GM12878 (cell line): ENCODE results near the gene BBS1. TPM values are rescaled to one million over a fixed set of nuclear protein-coding genes. Genes with fewer than 3 reads are reported as not detected.
A peak's percentile ranks its signal among the peaks of the same experiment; 100 is the strongest.

Experiments used
- BHLHE40 ChIP-seq, 2 experiments: fragments of 450-650 bp in 1 of 2; IDR thresholded peaks; 2 replicates each; pipeline ENCODE4 v1.6.1; 2011 to 2017; ENCODE audit warnings: low read depth in 2 of 2, borderline replicate concordance in 1 of 2, improper control_type of control experiment in 1 of 2, low read length in 1 of 2, mild to moderate bottlenecking in 1 of 2
- CEBPZ ChIP-seq: fragments of 150-350 bp; IDR thresholded peaks from 2 replicates; pipeline ENCODE4 v1.6.1; 2016; ENCODE audit warnings: low read depth, low read length
- CHD2 ChIP-seq: IDR thresholded peaks from 2 replicates; pipeline ENCODE4 v1.6.1; 2011; ENCODE audit warnings: low read depth, low read length, improper control_type of control experiment, borderline replicate concordance
- EED ChIP-seq: sonication (generic); IDR thresholded peaks from 2 replicates; pipeline ENCODE4 v1.6.1; 2016; ENCODE audit warnings: antibody characterized with exemption, low read depth
- IRF4 ChIP-seq: IDR thresholded peaks from 2 replicates; pipeline ENCODE4 v1.6.1; 2011; ENCODE audit warnings: low read depth, low read length
- KAT2A ChIP-seq: conservative IDR thresholded peaks from 2 replicates; pipeline ENCODE4 v1.6.1; 2011; ENCODE audit warnings: low read depth, low read length; ENCODE audit not compliant: control insufficient read depth
- LARP7 ChIP-seq: fragments of 450-650 bp; IDR thresholded peaks from 2 replicates; pipeline ENCODE4 v1.6.1; 2017; ENCODE audit warnings: mild to moderate bottlenecking
- MAX ChIP-seq: IDR thresholded peaks from 2 replicates; pipeline ENCODE4 v1.6.1; 2012; ENCODE audit warnings: low read depth, low read length, improper control_type of control experiment
- MEF2B ChIP-seq: fragments of 450-650 bp; IDR thresholded peaks from 2 replicates; pipeline ENCODE4 v1.6.1; 2018; ENCODE audit warnings: mild to moderate bottlenecking, moderate library complexity; ENCODE audit not compliant: partially characterized antibody, poor library complexity, severe bottlenecking
- MXI1 ChIP-seq: fragments of 150-350 bp; IDR thresholded peaks from 2 replicates; pipeline ENCODE4 v1.6.1; 2011; ENCODE audit warnings: low read depth, mild to moderate bottlenecking, inconsistent platforms, low read length, improper control_type of control experiment
- POLR2A ChIP-seq: IDR thresholded peaks from 2 replicates; pipeline ENCODE4 v1.6.1; 2011; ENCODE audit warnings: low read depth, mild to moderate bottlenecking, low read length
- POLR2AphosphoS5 ChIP-seq: IDR thresholded peaks from 2 replicates; pipeline ENCODE4 v1.6.1; 2011; ENCODE audit warnings: mild to moderate bottlenecking, low read length, inconsistent platforms
- RAD51 ChIP-seq: fragments of 450-650 bp; IDR thresholded peaks from 2 replicates; pipeline ENCODE4 v1.6.1; 2016; ENCODE audit warnings: moderate library complexity, mild to moderate bottlenecking, inconsistent platforms
- SMAD5 ChIP-seq: IDR thresholded peaks from 2 replicates; pipeline ENCODE4 v1.6.1; 2016; ENCODE audit warnings: antibody characterized with exemption, low read depth
- SPI1 ChIP-seq: IDR thresholded peaks from 2 replicates; pipeline ENCODE4 v1.6.1; 2011; ENCODE audit warnings: low read depth, mild to moderate bottlenecking, low read length, moderate library complexity, borderline replicate concordance; ENCODE audit not compliant: insufficient read depth
- SUZ12 ChIP-seq: fragments of 200-600 bp; sonication (generic); IDR thresholded peaks from one replicate; pipeline ENCODE4 v1.6.1; 2018; ENCODE audit warnings: antibody characterized with exemption, mild to moderate bottlenecking; ENCODE audit not compliant: unreplicated experiment
- TARDBP ChIP-seq: IDR thresholded peaks from 2 replicates; pipeline ENCODE4 v1.6.1; 2016; ENCODE audit warnings: borderline replicate concordance
- TCF12 ChIP-seq: IDR thresholded peaks from 2 replicates; pipeline ENCODE4 v1.6.1; 2011; ENCODE audit warnings: low read depth, mild to moderate bottlenecking, low read length
- polyA plus RNA-seq, 11 experiments: library from polyadenylated mRNA; depleted of rRNA in 4 of 11; unstranded in 6 of 11; stranded (reverse) in 5 of 11; fragments of >200 nt; fragmentation: Nextera tagmentation in 4 of 11; fragmentation: Illumina TruSeq in 1 of 11; extraction: Ambion mirVana in 4 of 11; extraction: Trizol in 1 of 11; gene quantifications; 1 replicate in 1 of 11; 2 replicates in 10 of 11; pipeline versions ENCODE4 v1.2.1 to v1.2.3, GENCODE V29; 2011 to 2016; ENCODE audit warnings: inconsistent platforms in 2 of 11, missing spikeins in 2 of 11, low read depth in 1 of 11
- total RNA-seq, 4 experiments: library from RNA; depleted of rRNA in 3 of 4; stranded (reverse); fragments of >200 nt in 3 of 4; fragmentation: Illumina TruSeq in 1 of 4; extraction: Trizol in 1 of 4; gene quantifications; 2 replicates each; pipeline versions ENCODE4 v1.2.1 to v1.2.3, GENCODE V29; 2013 to 2021
- TF ChIP-seq, protein P1 (sequence below): IDR thresholded peaks from 2 replicates; pipeline ENCODE4 v1.6.1; 2012; ENCODE audit warnings: mild to moderate bottlenecking, low read depth, low read length
- TF ChIP-seq, protein P2 (sequence below): fragments of 450-650 bp; IDR thresholded peaks from 2 replicates; pipeline ENCODE4 v1.6.1; 2016; ENCODE audit warnings: mild to moderate bottlenecking

BBS1 gene
- total and polyA plus RNA-seq, 10 of the 15 experiments (the other 5 are each of a cell fraction or from before 2014, with no cell fraction given): 2.5 to 14.7 (median 8.7) TPM

DNA sequence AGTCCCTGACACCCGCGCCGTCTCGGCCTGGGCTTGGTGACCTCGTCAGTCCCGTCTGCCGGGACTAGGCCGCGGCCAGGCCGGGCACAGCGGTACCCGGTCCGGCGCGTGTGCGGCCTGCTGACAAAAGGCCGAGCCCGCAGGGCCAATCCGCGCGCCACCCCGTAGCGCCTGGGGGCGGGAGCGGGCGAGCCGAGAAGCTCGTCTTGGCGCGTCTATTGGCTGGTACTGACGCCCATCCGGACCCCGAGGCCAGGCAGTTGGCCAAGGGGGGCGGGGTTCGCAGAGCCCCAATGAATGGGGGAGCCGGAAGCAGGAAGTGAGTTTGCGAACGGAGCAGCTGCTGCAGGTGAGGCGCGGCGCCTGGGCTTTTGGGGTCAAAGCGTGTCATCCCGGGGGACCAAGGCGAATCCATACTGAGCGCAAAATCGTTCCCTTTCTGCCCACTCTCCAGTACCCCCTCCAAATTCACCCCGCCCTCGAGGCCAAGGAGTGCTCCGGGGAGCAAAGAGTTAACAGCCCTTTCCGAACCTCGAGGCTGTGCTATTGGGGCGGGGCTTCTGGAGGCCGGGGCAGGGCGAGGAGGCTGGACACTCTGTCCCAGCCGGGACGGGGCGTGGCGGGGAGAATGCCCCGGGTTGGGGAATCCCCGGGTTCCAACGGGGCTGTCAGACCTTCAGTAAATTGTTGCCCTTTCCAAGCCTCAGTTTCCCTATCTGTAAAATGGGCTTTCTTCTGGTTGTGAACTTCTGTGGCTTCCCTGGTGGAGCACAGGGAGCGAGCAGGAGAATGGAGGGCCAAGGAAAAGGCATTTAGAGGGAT, 30.1 kb upstream of the BBS1 start, which contains the start of gene DPP3 (continued):
- TF ChIP-seq, protein P1, sequence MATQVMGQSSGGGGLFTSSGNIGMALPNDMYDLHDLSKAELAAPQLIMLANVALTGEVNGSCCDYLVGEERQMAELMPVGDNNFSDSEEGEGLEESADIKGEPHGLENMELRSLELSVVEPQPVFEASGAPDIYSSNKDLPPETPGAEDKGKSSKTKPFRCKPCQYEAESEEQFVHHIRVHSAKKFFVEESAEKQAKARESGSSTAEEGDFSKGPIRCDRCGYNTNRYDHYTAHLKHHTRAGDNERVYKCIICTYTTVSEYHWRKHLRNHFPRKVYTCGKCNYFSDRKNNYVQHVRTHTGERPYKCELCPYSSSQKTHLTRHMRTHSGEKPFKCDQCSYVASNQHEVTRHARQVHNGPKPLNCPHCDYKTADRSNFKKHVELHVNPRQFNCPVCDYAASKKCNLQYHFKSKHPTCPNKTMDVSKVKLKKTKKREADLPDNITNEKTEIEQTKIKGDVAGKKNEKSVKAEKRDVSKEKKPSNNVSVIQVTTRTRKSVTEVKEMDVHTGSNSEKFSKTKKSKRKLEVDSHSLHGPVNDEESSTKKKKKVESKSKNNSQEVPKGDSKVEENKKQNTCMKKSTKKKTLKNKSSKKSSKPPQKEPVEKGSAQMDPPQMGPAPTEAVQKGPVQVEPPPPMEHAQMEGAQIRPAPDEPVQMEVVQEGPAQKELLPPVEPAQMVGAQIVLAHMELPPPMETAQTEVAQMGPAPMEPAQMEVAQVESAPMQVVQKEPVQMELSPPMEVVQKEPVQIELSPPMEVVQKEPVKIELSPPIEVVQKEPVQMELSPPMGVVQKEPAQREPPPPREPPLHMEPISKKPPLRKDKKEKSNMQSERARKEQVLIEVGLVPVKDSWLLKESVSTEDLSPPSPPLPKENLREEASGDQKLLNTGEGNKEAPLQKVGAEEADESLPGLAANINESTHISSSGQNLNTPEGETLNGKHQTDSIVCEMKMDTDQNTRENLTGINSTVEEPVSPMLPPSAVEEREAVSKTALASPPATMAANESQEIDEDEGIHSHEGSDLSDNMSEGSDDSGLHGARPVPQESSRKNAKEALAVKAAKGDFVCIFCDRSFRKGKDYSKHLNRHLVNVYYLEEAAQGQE: 0 out of 2 replicates have a peak, but pooled peaks have one; percentile 14
- TF ChIP-seq SMAD5 (peak; percentile 69), LARP7 (no peak; the same call in none of the 2 replicates), POLR2A (peak; percentile 94), MAX (peak; percentile 13; the same call in 1 of the 2 replicates), CHD2 (peak; percentile 90), MXI1 (peak; percentile 84), SPI1 (no peak), RAD51 (no peak), MEF2B (peak; percentile 48), TARDBP (no peak), SUZ12 (no peak), IRF4 (no peak), TCF12 (peak; percentile 80), POLR2AphosphoS5 (peak; percentile 87), KAT2A (no peak), CEBPZ (peak; percentile 54; the same call in 1 of the 2 replicates), BHLHE40 (IDR thresholded peaks at IDR 0.05; ENCODE audit: borderline replicate concordance in 1 of 2, low read depth in 2 of 2, low read length in 1 of 2) (peak in 1 of 2 experiments; percentile 65; a peak in 2 of 4 replicates), EED (no peak)
- TF ChIP-seq, protein P2, sequence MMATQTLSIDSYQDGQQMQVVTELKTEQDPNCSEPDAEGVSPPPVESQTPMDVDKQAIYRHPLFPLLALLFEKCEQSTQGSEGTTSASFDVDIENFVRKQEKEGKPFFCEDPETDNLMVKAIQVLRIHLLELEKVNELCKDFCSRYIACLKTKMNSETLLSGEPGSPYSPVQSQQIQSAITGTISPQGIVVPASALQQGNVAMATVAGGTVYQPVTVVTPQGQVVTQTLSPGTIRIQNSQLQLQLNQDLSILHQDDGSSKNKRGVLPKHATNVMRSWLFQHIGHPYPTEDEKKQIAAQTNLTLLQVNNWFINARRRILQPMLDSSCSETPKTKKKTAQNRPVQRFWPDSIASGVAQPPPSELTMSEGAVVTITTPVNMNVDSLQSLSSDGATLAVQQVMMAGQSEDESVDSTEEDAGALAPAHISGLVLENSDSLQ: peak; percentile 99
